Thyroid gland (tissue), 4 donors: ENCODE data around the gene SCUBE2. TPM values are rescaled to one million over a fixed set of nuclear protein-coding genes. Genes with fewer than 3 reads are reported as not detected.

ENCODE experiments used
- DNase-seq, 2 donors: peaks; one replicate each; pipeline ENCODE4 v3.0.0-alpha.2; 2019
- H3K27ac ChIP-seq, 3 donors: fragments of 200-600 bp; sonication (generic); 1 replicate in 2 of 3; 2 replicates in 1 of 3; pipeline ENCODE4 v1.5.1; 2016 to 2019; ENCODE audit warnings: mild to moderate bottlenecking in 1 of 3, moderate library complexity in 1 of 3
- H3K27me3 ChIP-seq: fragments of 200-600 bp; sonication (generic); one replicate; pipeline ENCODE4 v1.5.1; 2019
- H3K36me3 ChIP-seq, 2 donors: fragments of 200-600 bp; sonication (generic); one replicate each; pipeline ENCODE4 v1.5.1; 2016 to 2019
- H3K4me1 ChIP-seq, 2 donors: fragments of 200-600 bp; sonication (generic); one replicate each; pipeline ENCODE4 v1.5.1; 2017 to 2019
- H3K4me3 ChIP-seq, 3 donors: fragments of 200-600 bp; sonication (generic); replicated peaks in 1 of 3; 1 replicate in 2 of 3; 2 replicates in 1 of 3; pipeline ENCODE4 v1.5.1; 2016; ENCODE audit warnings: mild to moderate bottlenecking in 1 of 3
- H3K9me3 ChIP-seq: fragments of 200-600 bp; sonication (generic); one replicate; pipeline ENCODE4 v1.5.1; 2017
- CTCF ChIP-seq, 6 experiments: fragments of 200-600 bp in 3 of 6; fragments of 450-650 bp in 3 of 6; sonication (generic) in 3 of 6; IDR thresholded peaks; one replicate each; pipeline ENCODE4 v1.5.1; 2016 to 2019; ENCODE audit warnings: antibody characterized with exemption in 6 of 6, mild to moderate bottlenecking in 2 of 6, inconsistent platforms in 1 of 6, moderate library complexity in 1 of 6
- POLR2A ChIP-seq, 2 donors: fragments of 450-650 bp; IDR thresholded peaks; one replicate each; pipeline ENCODE4 v1.6.1; 2017; ENCODE audit warnings: antibody characterized with exemption in 2 of 2, mild to moderate bottlenecking in 2 of 2, moderate library complexity in 1 of 2
- WGBS, 2 donors: methylation state at CpG; one replicate each; pipeline ENCODE4 v1.1.5; 2017; 5-methylcytosine and 5-hydroxymethylcytosine counted together
- intact Hi-C: fragments of 100-400 bp; cut with DNase I; formaldehyde crosslinking; loops from one replicate; pipeline ENCODE4 v1.15.1; 2023
- total RNA-seq, 4 donors: library from RNA; depleted of rRNA; stranded (reverse); fragments of >200 nt; gene quantifications; one replicate each; pipeline ENCODE4 v1.2.3, GENCODE V29; 2016

The SCUBE2 gene
- total RNA-seq, 4 donors from 2014 or later, result 1.2 to 4.9 (median 3.1) TPM

- Histone ChIP-seq H3K4me3 (no peak overlapping the region), H3K27me3 (no peaks in the 10 kb centered on the region), H3K27ac (no peak overlapping the region), H3K36me3 (no peaks in the 10 kb centered on the region), H3K4me1 (no peaks in the 10 kb centered on the region), H3K9me3 (no peaks in the 10 kb centered on the region)
- DNase-seq, result no peak
- intact Hi-C loops, result no loop called here
- 68 to 79% methylated on average over 2 of the region's 2 CpGs for WGBS, 2 donors
- no peak for TF ChIP-seq POLR2A (IDR thresholded peaks at IDR 0.05)
- TF ChIP-seq CTCF (IDR thresholded peaks at IDR 0.05), result no peak
Measured at GRCh38 chr11:9077164-9077563, 14.2 kb downstream of the SCUBE2 start.

- H3K9me3 ChIP-seq, result no peaks in the 10 kb centered on the region
- WGBS, 2 donors, result 78 to 80% methylated on average over 3 of the region's 3 CpGs
- no peak overlapping the region for H3K4me3 ChIP-seq
- TF ChIP-seq POLR2A (IDR thresholded peaks at IDR 0.05) (no peak), CTCF (IDR thresholded peaks at IDR 0.05) (no peak)
- intact Hi-C loops, result no loop called here
- no peaks in the 10 kb centered on the region for H3K27me3 ChIP-seq
- DNase-seq, result no peak
- no peaks in the 10 kb centered on the region for H3K36me3 ChIP-seq
- peaks cover 0 to 2% of the 10 kb centered on the region in 2 donors for H3K4me1 ChIP-seq
- H3K27ac ChIP-seq, result no peak overlapping the region
Measured at GRCh38 chr11:9076661-9077060, 14.7 kb downstream of the SCUBE2 start.

GRCh38 chr11:9076046-9076445 is 15.4 kb downstream of the SCUBE2 start:
- no peak overlapping the region for H3K4me3 ChIP-seq
- peaks cover 0 to 8% of the 10 kb centered on the region in 2 donors for H3K4me1 ChIP-seq
- TF ChIP-seq CTCF (IDR thresholded peaks at IDR 0.05) (no peak), POLR2A (IDR thresholded peaks at IDR 0.05) (no peak)
- H3K27me3 ChIP-seq, result no peaks in the 10 kb centered on the region
- 95 to 96% methylated on average over 3 of the region's 3 CpGs for WGBS, 2 donors
- no peak overlapping the region for H3K27ac ChIP-seq
- intact Hi-C loops, result no loop called here
- DNase-seq, result no peak
- H3K9me3 ChIP-seq, result no peaks in the 10 kb centered on the region
- H3K36me3 ChIP-seq, result no peaks in the 10 kb centered on the region

GRCh38 chr11:9075556-9075955 is 15.8 kb downstream of the SCUBE2 start:
- 80 to 91% methylated on average over 4 of the region's 4 CpGs for WGBS, 2 donors
- DNase-seq, result no peak

More at GRCh38 chr11:9075556-9075955, 15.8 kb downstream of the SCUBE2 start:
- Histone ChIP-seq H3K9me3 (no peaks in the 10 kb centered on the region), H3K4me1 (peaks cover 0 to 13% of the 10 kb centered on the region in 2 donors), H3K27ac (no peak overlapping the region), H3K36me3 (no peaks in the 10 kb centered on the region), H3K4me3 (no peak overlapping the region), H3K27me3 (no peaks in the 10 kb centered on the region)
- TF ChIP-seq POLR2A (IDR thresholded peaks at IDR 0.05) (no peak), CTCF (IDR thresholded peaks at IDR 0.05) (no peak)
- intact Hi-C loops, result no loop called here
